H9 (cell line): ENCODE data around the gene TCF4. TPM values are rescaled to one million over a fixed set of nuclear protein-coding genes. Genes with fewer than 3 reads are reported as not detected.
A peak's percentile ranks its signal among the peaks of the same experiment; 100 is the strongest.

Experiments
- DNase-seq: peaks from one replicate; pipeline ENCODE4 v3.0.0-alpha.2; 2017
- H2AFZ ChIP-seq: one replicate; pipeline ENCODE4 v1.6.1; 2013; ENCODE audit warnings: mild to moderate bottlenecking, low read length, control low read depth, moderate library complexity
- H2AK5ac ChIP-seq: 2 replicates; pipeline ENCODE4 v1.6.1; 2013; ENCODE audit warnings: low read length, control low read depth, mixed read lengths; ENCODE audit not compliant: insufficient read length
- H2BK120ac ChIP-seq: one replicate; pipeline ENCODE4 v1.6.1; 2013; ENCODE audit warnings: low read depth, mild to moderate bottlenecking, low read length, control low read depth, inconsistent platforms; ENCODE audit not compliant: poor library complexity, severe bottlenecking
- H2BK12ac ChIP-seq: 2 replicates; pipeline ENCODE4 v1.6.1; 2013; ENCODE audit warnings: low read length, control low read depth, mixed read lengths, low read depth; ENCODE audit not compliant: insufficient read length
- H2BK15ac ChIP-seq: 2 replicates; pipeline ENCODE4 v1.6.1; 2013; ENCODE audit warnings: low read depth, low read length, control low read depth
- H2BK20ac ChIP-seq: one replicate; pipeline ENCODE4 v1.6.1; 2013; ENCODE audit warnings: low read depth, mild to moderate bottlenecking, low read length, control low read depth, inconsistent platforms; ENCODE audit not compliant: poor library complexity, severe bottlenecking
- H2BK5ac ChIP-seq: 2 replicates; pipeline ENCODE4 v1.6.1; 2013; ENCODE audit warnings: low read length, control low read depth, mixed read lengths; ENCODE audit not compliant: insufficient read length
- H3K14ac ChIP-seq: 2 replicates; pipeline ENCODE4 v1.6.1; 2013; ENCODE audit warnings: low read length, control low read depth; ENCODE audit not compliant: insufficient read depth
- H3K18ac ChIP-seq: 2 replicates; pipeline ENCODE4 v1.6.1; 2013; ENCODE audit warnings: low read depth, mild to moderate bottlenecking, mixed read lengths, low read length, control low read depth; ENCODE audit not compliant: insufficient read length
- H3K23ac ChIP-seq: 2 replicates; pipeline ENCODE4 v1.6.1; 2013; ENCODE audit warnings: low read length, control low read depth, mixed read lengths, low read depth; ENCODE audit not compliant: insufficient read length
- H3K23me2 ChIP-seq: 2 replicates; pipeline ENCODE4 v1.6.1; 2013; ENCODE audit warnings: low read depth, mild to moderate bottlenecking, mixed read lengths, low read length, control low read depth; ENCODE audit not compliant: insufficient read length, poor library complexity, severe bottlenecking
- H3K27ac ChIP-seq: 2 replicates; pipeline ENCODE4 v1.5.1; 2013; ENCODE audit warnings: low read length, control low read depth, mixed read lengths, low read depth; ENCODE audit not compliant: insufficient read length
- H3K27me3 ChIP-seq: 2 replicates; pipeline ENCODE4 v1.6.1; 2013; ENCODE audit warnings: low read length, control low read depth, inconsistent platforms; ENCODE audit not compliant: insufficient read depth
- H3K4ac ChIP-seq: 2 replicates; pipeline ENCODE4 v1.6.1; 2013; ENCODE audit warnings: low read depth, mild to moderate bottlenecking, control low read depth, inconsistent platforms, low read length, moderate library complexity
- H3K4me1 ChIP-seq: 2 replicates; pipeline ENCODE4 v1.6.1; 2013; ENCODE audit warnings: low read length, control low read depth, inconsistent platforms; ENCODE audit not compliant: insufficient read depth
- H3K4me2 ChIP-seq: 2 replicates; pipeline ENCODE4 v1.6.1; 2013; ENCODE audit warnings: low read length, control low read depth, mixed read lengths; ENCODE audit not compliant: insufficient read length, insufficient read depth
- H3K56ac ChIP-seq: 2 replicates; pipeline ENCODE4 v1.6.1; 2013; ENCODE audit warnings: low read depth, mild to moderate bottlenecking, mixed read lengths, low read length, control low read depth; ENCODE audit not compliant: insufficient read length
- H3K79me1 ChIP-seq: 2 replicates; pipeline ENCODE4 v1.6.1; 2013; ENCODE audit warnings: low read depth, mild to moderate bottlenecking, moderate library complexity, low read length, control low read depth, inconsistent platforms; ENCODE audit not compliant: insufficient read depth, poor library complexity, severe bottlenecking
- H3K79me2 ChIP-seq: 2 replicates; pipeline ENCODE4 v1.6.1; 2013; ENCODE audit warnings: low read length, control low read depth, inconsistent platforms; ENCODE audit not compliant: insufficient read depth
- H3K9ac ChIP-seq: 2 replicates; pipeline ENCODE4 v1.6.1; 2013; ENCODE audit warnings: low read length, control low read depth, mixed read lengths; ENCODE audit not compliant: insufficient read length; ENCODE audit errors: extremely low read depth
- H3K9me3 ChIP-seq: one replicate; pipeline ENCODE4 v1.6.1; 2013; ENCODE audit warnings: low read depth, low read length, inconsistent platforms; ENCODE audit not compliant: control insufficient read depth
- H3T11ph ChIP-seq: one replicate; pipeline ENCODE4 v1.6.1; 2013; ENCODE audit warnings: mild to moderate bottlenecking, low read length, control low read depth, inconsistent platforms
- H4K20me1 ChIP-seq: one replicate; pipeline ENCODE4 v1.6.1; 2013; ENCODE audit not compliant: control insufficient read depth, insufficient read length, insufficient read depth
- H4K5ac ChIP-seq: 2 replicates; pipeline ENCODE4 v1.6.1; 2013; ENCODE audit warnings: low read depth, mild to moderate bottlenecking, mixed read lengths, low read length, control low read depth; ENCODE audit not compliant: insufficient read length
- H4K8ac ChIP-seq: replicated peaks from 2 replicates; pipeline ENCODE4 v1.6.1; 2013; ENCODE audit warnings: low read length, control low read depth, mixed read lengths, low read depth; ENCODE audit not compliant: insufficient read length
- H4K91ac ChIP-seq: 2 replicates; pipeline ENCODE4 v1.6.1; 2013; ENCODE audit warnings: low read depth, mild to moderate bottlenecking, moderate library complexity, mixed read lengths, low read length, control low read depth; ENCODE audit not compliant: insufficient read length
- H3K27ac Mint-ChIP-seq, 3 experiments: 2 replicates in 2 of 3; 3 replicates in 1 of 3; pipeline ENCODE4 v1.8.0; 2020 to 2021; ENCODE audit warnings: mixed read lengths in 3 of 3, mild to moderate bottlenecking in 1 of 3, moderate library complexity in 1 of 3
- H3K27me3 Mint-ChIP-seq: 2 replicates; pipeline ENCODE4 v1.8.0; 2021; ENCODE audit warnings: low read depth, mild to moderate bottlenecking, moderate library complexity, mixed read lengths
- H3K36me3 Mint-ChIP-seq, 3 experiments: 2 replicates in 2 of 3; 3 replicates in 1 of 3; pipeline ENCODE4 v1.8.0; 2020 to 2021; ENCODE audit warnings: low read depth in 3 of 3, mixed read lengths in 3 of 3; ENCODE audit not compliant: insufficient read depth in 1 of 3
- H3K4me1 Mint-ChIP-seq, 2 experiments: 2 replicates each; pipeline ENCODE4 v1.8.0; 2020; ENCODE audit warnings: mixed read lengths in 2 of 2
- H3K4me3 Mint-ChIP-seq, 2 experiments: 2 replicates in 1 of 2; 3 replicates in 1 of 2; pipeline ENCODE4 v1.8.0; 2020 to 2021; ENCODE audit warnings: mild to moderate bottlenecking in 2 of 2, mixed read lengths in 2 of 2, moderate library complexity in 1 of 2
- H3K9me3 Mint-ChIP-seq, 2 experiments: 2 replicates in 1 of 2; 3 replicates in 1 of 2; pipeline ENCODE4 v1.8.0; 2020; ENCODE audit warnings: mild to moderate bottlenecking in 2 of 2, mixed read lengths in 2 of 2, moderate library complexity in 1 of 2
- CTCF ChIP-seq: fragments of 200-600 bp; sonication (generic); conservative IDR thresholded peaks from 3 replicates; pipeline ENCODE4 v1.8.0; 2021; ENCODE audit warnings: antibody characterized with exemption, mild to moderate bottlenecking
- WGBS: extraction: QIAGEN DNeasy Blood & Tissue Kit; methylation state at CpG from one replicate; pipeline ENCODE4 v1.1.7; 2013; ENCODE audit warnings: missing lambda C conversion rate, low lambda C conversion rate, mixed read lengths; ENCODE audit not compliant: insufficient read length; ENCODE audit errors: extremely low coverage; 5-methylcytosine and 5-hydroxymethylcytosine counted together
- total RNA-seq: library from RNA; stranded (reverse); gene quantifications from 2 replicates; pipeline ENCODE4 v1.2.1, GENCODE V29; 2021

The TCF4 gene
- total RNA-seq, 1 experiment from 2014 or later = 99.4 TPM

- Histone ChIP-seq H2BK15ac (no peak overlapping the region), H3K27me3 (no peaks in the 10 kb centered on the region), H3K4me1 (peaks cover 9% of the 10 kb centered on the region), H3K4me2 (no peak overlapping the region), H3K27ac (no peak overlapping the region), H3K23ac (no peak overlapping the region), H3K23me2 (no peaks in the 10 kb centered on the region), H3K56ac (no peak overlapping the region), H4K8ac (no peak overlapping the region), H4K91ac (no peak overlapping the region), H2BK120ac (no peak overlapping the region), H3K18ac (no peak overlapping the region), H2AK5ac (no peak overlapping the region), H2AFZ (no peak overlapping the region), H3K14ac (no peak overlapping the region), H2BK5ac (no peak overlapping the region), H2BK12ac (no peak overlapping the region), H3K79me2 (0 out of 2 replicates have a peak, but pooled peaks cover 3% of the 10 kb centered on the region), H3T11ph (no peak overlapping the region), H4K20me1 (no peaks in the 10 kb centered on the region), H2BK20ac (no peak overlapping the region), H3K9me3 (no peaks in the 10 kb centered on the region), H4K5ac (no peak overlapping the region), H3K4ac (no peak overlapping the region), H3K9ac (no peak overlapping the region), H3K79me1 (peaks cover 8% of the 10 kb centered on the region)
- TF ChIP-seq CTCF = no peak
- peaks cover 0 to 2% (median 0%) of the 10 kb centered on the region in 3 experiments; a peak in 2 of 7 replicates for H3K36me3 Mint-ChIP-seq
- no CpG with 5 or more reads among the region's 3 CpGs for WGBS
- no peaks in the 10 kb centered on the region for H3K27me3 Mint-ChIP-seq
- H3K9me3 Mint-ChIP-seq = no peaks in the 10 kb centered on the region
- DNase-seq = no peak
- H3K27ac Mint-ChIP-seq = peak overlapping the region in 2 of 3 experiments; percentile 42 to 46; a peak in 1 of 7 replicates
- H3K4me3 Mint-ChIP-seq = no peak overlapping the region
- peaks cover 37 to 38% of the 10 kb centered on the region in 2 experiments for H3K4me1 Mint-ChIP-seq
Measured at GRCh38 chr18:55396267-55396905, 191.6 kb downstream of the TCF4 start.
